Sigmoid colon (tissue), 7 donors: ENCODE results near the gene SBNO2. TPM values are rescaled to one million over a fixed set of nuclear protein-coding genes. Genes with fewer than 3 reads are reported as not detected.

ENCODE experiments used
- DNase-seq: peaks from one replicate; pipeline ENCODE4 v3.0.0-alpha.2; 2019
- H3K27ac ChIP-seq, 4 donors: fragments of 200-600 bp; sonication (generic); one replicate each; pipeline ENCODE4 v1.5.1; 2016 to 2019; ENCODE audit warnings: mild to moderate bottlenecking in 1 of 4
- H3K27me3 ChIP-seq, 3 donors: fragments of 200-600 bp; sonication (generic); one replicate each; pipeline ENCODE4 v1.5.1; 2019; ENCODE audit warnings: mild to moderate bottlenecking in 1 of 3
- H3K36me3 ChIP-seq, 4 donors: fragments of 200-600 bp; sonication (generic); one replicate each; pipeline ENCODE4 v1.5.1; 2016 to 2019
- H3K4me1 ChIP-seq, 4 donors: fragments of 200-600 bp; sonication (generic); one replicate each; pipeline ENCODE4 v1.5.1; 2017 to 2019
- H3K4me3 ChIP-seq, 4 donors: fragments of 200-600 bp; sonication (generic); one replicate each; pipeline ENCODE4 v1.5.1; 2017 to 2019; ENCODE audit warnings: mild to moderate bottlenecking in 2 of 4, moderate library complexity in 1 of 4
- H3K9me3 ChIP-seq, 4 donors: fragments of 200-600 bp in 3 of 4; sonication (generic) in 3 of 4; one replicate each; pipeline versions ENCODE4 v1.5.1 to v1.6.1; 2013 to 2019
- CTCF ChIP-seq, 4 experiments: fragments of 450-650 bp in 3 of 4; fragments of 200-600 bp in 1 of 4; IDR thresholded peaks; one replicate each; pipeline ENCODE4 v1.5.1; 2016 to 2019; ENCODE audit warnings: antibody characterized with exemption in 4 of 4, mild to moderate bottlenecking in 3 of 4, moderate library complexity in 2 of 4
- EP300 ChIP-seq, 4 donors: sonication (generic); formaldehyde crosslinking; IDR thresholded peaks; one replicate each; pipeline ENCODE4 v1.6.1; 2017; ENCODE audit warnings: antibody characterized with exemption in 4 of 4
- POLR2A ChIP-seq, 2 donors: fragments of 450-650 bp; IDR thresholded peaks; one replicate each; pipeline ENCODE4 v1.6.1; 2016; ENCODE audit warnings: antibody characterized with exemption in 2 of 2, mild to moderate bottlenecking in 2 of 2, moderate library complexity in 2 of 2
- POLR2AphosphoS5 ChIP-seq, 4 donors: sonication (generic); formaldehyde crosslinking; IDR thresholded peaks; one replicate each; pipeline ENCODE4 v1.6.1; 2017; ENCODE audit warnings: antibody characterized with exemption in 4 of 4
- WGBS, 2 donors: extraction: QIAGEN DNeasy Blood & Tissue Kit; methylation state at CpG; one replicate each; pipeline ENCODE4 v1.1.7; 2013; 5-methylcytosine and 5-hydroxymethylcytosine counted together
- intact Hi-C: fragments of 100-400 bp; cut with DNase I; formaldehyde crosslinking; loops from one replicate; pipeline ENCODE4 v1.15.1; 2023
- polyA plus RNA-seq, 3 donors: library from polyadenylated mRNA; stranded (reverse); fragments of 200-250 nt; gene quantifications; one replicate each; pipeline ENCODE4 v1.2.3, GENCODE V29; 2013
- total RNA-seq, 4 donors: library from RNA; depleted of rRNA; stranded (reverse); fragments of >200 nt; gene quantifications; one replicate each; pipeline ENCODE4 v1.1.0, GENCODE V29; 2016
- donor health status: healthy with polysubstance abuse.
- donor health status: Bipolar disorder and iron deficiency.
- donor health status: healthy.

The SBNO2 gene
- total and polyA plus RNA-seq, 7 donors: 6.8 to 91.9 (median 14.8) TPM

- H3K27me3 ChIP-seq: peaks cover 7 to 19% (median 15%) of the 10 kb centered on the region in 3 donors
- no peaks in the 10 kb centered on the region for H3K9me3 ChIP-seq
- no peak overlapping the region for H3K4me3 ChIP-seq
- 47 to 74% methylated on average over 58 of the region's 58 CpGs for WGBS, 2 donors
- TF ChIP-seq EP300 (IDR thresholded peaks at IDR 0.05): no peak
- no peak for TF ChIP-seq POLR2A (IDR thresholded peaks at IDR 0.05)
- TF ChIP-seq CTCF (IDR thresholded peaks at IDR 0.05): no peak
- TF ChIP-seq POLR2AphosphoS5 (IDR thresholded peaks at IDR 0.05): no peak
- intact Hi-C loops: no loop called here
- H3K27ac ChIP-seq: no peak overlapping the region
- H3K4me1 ChIP-seq: peaks cover 0 to 15% (median 9%) of the 10 kb centered on the region in 4 donors
- H3K36me3 ChIP-seq: no peaks in the 10 kb centered on the region
- DNase-seq: no peak
Observed at GRCh38 chr19:1081301-1082164, 92.5 kb downstream of the SBNO2 start.

- TF ChIP-seq CTCF (IDR thresholded peaks at IDR 0.05) (no peak), POLR2A (IDR thresholded peaks at IDR 0.05) (no peak), POLR2AphosphoS5 (IDR thresholded peaks at IDR 0.05) (no peak), EP300 (IDR thresholded peaks at IDR 0.05) (no peak)
- H3K4me1 ChIP-seq: peaks cover 0 to 15% (median 9%) of the 10 kb centered on the region in 4 donors
- no peak overlapping the region for H3K27ac ChIP-seq
- H3K27me3 ChIP-seq: peaks cover 7 to 19% (median 15%) of the 10 kb centered on the region in 3 donors
- DNase-seq: no peak
- H3K9me3 ChIP-seq: no peaks in the 10 kb centered on the region
- intact Hi-C loops: no loop called here
- H3K36me3 ChIP-seq: no peaks in the 10 kb centered on the region
- WGBS, 2 donors: 95 to 96% methylated on average over 50 of the region's 50 CpGs
- H3K4me3 ChIP-seq: no peak overlapping the region
Observed at GRCh38 chr19:1080360-1081161, 93.5 kb downstream of the SBNO2 start.

- no peak overlapping the region for H3K4me3 ChIP-seq
- H3K36me3 ChIP-seq: no peaks in the 10 kb centered on the region
- intact Hi-C loops: no loop called here
- peaks cover 0 to 15% (median 9%) of the 10 kb centered on the region in 4 donors for H3K4me1 ChIP-seq
- H3K27me3 ChIP-seq: peaks cover 7 to 19% (median 15%) of the 10 kb centered on the region in 3 donors
- TF ChIP-seq POLR2A (IDR thresholded peaks at IDR 0.05) (no peak), CTCF (IDR thresholded peaks at IDR 0.05) (no peak), POLR2AphosphoS5 (IDR thresholded peaks at IDR 0.05) (no peak), EP300 (IDR thresholded peaks at IDR 0.05) (no peak)
- WGBS, 2 donors: 84 to 88% methylated on average over 45 of the region's 45 CpGs
- no peaks in the 10 kb centered on the region for H3K9me3 ChIP-seq
- DNase-seq: no peak
- H3K27ac ChIP-seq: no peak overlapping the region
Observed at GRCh38 chr19:1079566-1080111, 94.4 kb downstream of the SBNO2 start.

GRCh38 chr19:1076951-1077350 lies 97.1 kb downstream of the SBNO2 start:
- Histone ChIP-seq H3K27me3 (peaks cover under 1 to 15% (median 4%) of the 10 kb centered on the region in 3 donors), H3K36me3 (no peaks in the 10 kb centered on the region), H3K4me3 (no peak overlapping the region), H3K9me3 (no peaks in the 10 kb centered on the region), H3K4me1 (peaks cover 0 to 5% (median 1%) of the 10 kb centered on the region in 4 donors), H3K27ac (no peak overlapping the region)
- WGBS, 2 donors: 6 to 21% methylated on average over 16 of the region's 16 CpGs
- intact Hi-C loops: no loop called here
- TF ChIP-seq POLR2AphosphoS5 (IDR thresholded peaks at IDR 0.05) (no peak), POLR2A (IDR thresholded peaks at IDR 0.05) (no peak), CTCF (IDR thresholded peaks at IDR 0.05) (no peak), EP300 (IDR thresholded peaks at IDR 0.05) (no peak)
- DNase-seq: no peak
